B cell (primary cell): ENCODE data around the gene PLCL1.

Experiments
- EZH2 ChIP-seq: IDR thresholded peaks from 2 replicates; pipeline ENCODE4 v1.6.1; 2012; ENCODE audit warnings: borderline replicate concordance, low read depth, mild to moderate bottlenecking, moderate library complexity, low read length; ENCODE audit not compliant: insufficient read depth, poor library complexity, severe bottlenecking
- TF ChIP-seq, protein P1 (sequence below): fragments of 200-600 bp; IDR thresholded peaks from one replicate; pipeline ENCODE4 v1.8.0; 2022; ENCODE audit warnings: antibody characterized with exemption, mild to moderate bottlenecking

DNA sequence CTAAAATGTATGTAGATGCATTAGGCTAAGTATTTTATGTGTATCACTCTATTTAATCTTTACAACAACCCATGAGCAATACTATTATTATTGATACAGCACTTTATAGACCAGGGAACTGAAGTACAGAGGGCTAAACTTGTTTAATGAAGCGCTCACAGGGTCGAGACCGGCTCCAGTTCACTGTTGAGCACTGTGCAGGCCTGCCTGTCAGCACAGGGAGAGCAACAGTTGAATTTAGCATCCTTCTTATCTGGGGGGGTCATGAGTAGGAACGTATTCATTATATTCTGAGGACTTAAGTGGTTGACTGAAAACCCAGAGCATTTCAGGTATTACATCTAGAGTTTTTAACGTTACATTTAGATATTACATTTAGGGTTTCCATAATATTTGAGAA lies 120.1 kb downstream of the PLCL1 start:
- TF ChIP-seq EZH2, result no peak
- TF ChIP-seq, protein P1, sequence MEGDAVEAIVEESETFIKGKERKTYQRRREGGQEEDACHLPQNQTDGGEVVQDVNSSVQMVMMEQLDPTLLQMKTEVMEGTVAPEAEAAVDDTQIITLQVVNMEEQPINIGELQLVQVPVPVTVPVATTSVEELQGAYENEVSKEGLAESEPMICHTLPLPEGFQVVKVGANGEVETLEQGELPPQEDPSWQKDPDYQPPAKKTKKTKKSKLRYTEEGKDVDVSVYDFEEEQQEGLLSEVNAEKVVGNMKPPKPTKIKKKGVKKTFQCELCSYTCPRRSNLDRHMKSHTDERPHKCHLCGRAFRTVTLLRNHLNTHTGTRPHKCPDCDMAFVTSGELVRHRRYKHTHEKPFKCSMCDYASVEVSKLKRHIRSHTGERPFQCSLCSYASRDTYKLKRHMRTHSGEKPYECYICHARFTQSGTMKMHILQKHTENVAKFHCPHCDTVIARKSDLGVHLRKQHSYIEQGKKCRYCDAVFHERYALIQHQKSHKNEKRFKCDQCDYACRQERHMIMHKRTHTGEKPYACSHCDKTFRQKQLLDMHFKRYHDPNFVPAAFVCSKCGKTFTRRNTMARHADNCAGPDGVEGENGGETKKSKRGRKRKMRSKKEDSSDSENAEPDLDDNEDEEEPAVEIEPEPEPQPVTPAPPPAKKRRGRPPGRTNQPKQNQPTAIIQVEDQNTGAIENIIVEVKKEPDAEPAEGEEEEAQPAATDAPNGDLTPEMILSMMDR, result no peak
